Chondrocyte (in vitro differentiated cells): ENCODE results near the gene POLN. TPM values are rescaled to one million over a fixed set of nuclear protein-coding genes. Genes with fewer than 3 reads are reported as not detected.

Experiments used
- DNase-seq: peaks from one replicate; pipeline ENCODE4 v3.0.0; 2021; ENCODE audit warnings: mixed read lengths, low spot score
- H3K27ac Mint-ChIP-seq: one replicate; pipeline ENCODE4 v1.8.0; 2021; ENCODE audit warnings: mild to moderate bottlenecking, moderate library complexity, mixed read lengths; ENCODE audit not compliant: unreplicated experiment
- H3K27me3 Mint-ChIP-seq: 2 replicates; pipeline ENCODE4 v1.8.0; 2021; ENCODE audit warnings: low read depth, mixed read lengths
- H3K36me3 Mint-ChIP-seq: 2 replicates; pipeline ENCODE4 v1.8.0; 2021; ENCODE audit warnings: low read depth, mixed read lengths
- H3K4me1 Mint-ChIP-seq: 2 replicates; pipeline ENCODE4 v1.8.0; 2021; ENCODE audit warnings: low read depth, mild to moderate bottlenecking, mixed read lengths
- H3K4me3 Mint-ChIP-seq: one replicate; pipeline ENCODE4 v1.8.0; 2021; ENCODE audit warnings: mild to moderate bottlenecking, moderate library complexity, mixed read lengths; ENCODE audit not compliant: unreplicated experiment
- H3K9me3 Mint-ChIP-seq: 2 replicates; pipeline ENCODE4 v1.8.0; 2021; ENCODE audit warnings: low read depth, mixed read lengths
- total RNA-seq: library from RNA; stranded (reverse); gene quantifications from 3 replicates; pipeline ENCODE4 v1.2.1, GENCODE V29; 2021
- TF ChIP-seq, protein P1 (sequence below): fragments of 200-600 bp; sonication (generic); IDR thresholded peaks from 2 replicates; pipeline ENCODE4 v1.5.0; 2021; ENCODE audit warnings: antibody characterized with exemption, mild to moderate bottlenecking, moderate library complexity

Gene POLN
- total RNA-seq, 1 donor from 2014 or later, result 5.5 TPM

DNA sequence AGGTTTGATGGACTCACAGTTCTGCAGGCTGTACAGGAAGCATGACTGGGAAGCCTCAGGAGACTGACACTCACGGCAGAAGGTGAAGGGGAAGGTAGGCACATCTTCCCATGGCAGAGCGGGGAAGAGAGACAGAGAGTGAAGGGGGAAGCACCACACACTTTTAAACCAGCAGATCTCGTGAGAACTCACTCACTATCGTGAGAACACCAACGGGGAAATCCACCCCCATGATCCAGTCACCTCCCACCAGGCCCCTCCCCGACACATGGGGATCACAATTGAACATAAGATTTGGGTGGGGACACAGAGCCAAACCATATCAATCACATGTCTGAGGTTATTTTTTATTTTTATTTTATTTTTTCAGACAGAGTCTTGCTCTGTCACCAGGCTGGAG lies 187.7 kb downstream of the POLN start:
- Mint-ChIP-seq H3K36me3 (no peaks in the 10 kb centered on the region), H3K27me3 (peaks cover 44% of the 10 kb centered on the region), H3K4me3 (no peak overlapping the region), H3K4me1 (no peaks in the 10 kb centered on the region), H3K27ac (no peak overlapping the region), H3K9me3 (no peaks in the 10 kb centered on the region)
- DNase-seq, result no peak
- TF ChIP-seq, protein P1, sequence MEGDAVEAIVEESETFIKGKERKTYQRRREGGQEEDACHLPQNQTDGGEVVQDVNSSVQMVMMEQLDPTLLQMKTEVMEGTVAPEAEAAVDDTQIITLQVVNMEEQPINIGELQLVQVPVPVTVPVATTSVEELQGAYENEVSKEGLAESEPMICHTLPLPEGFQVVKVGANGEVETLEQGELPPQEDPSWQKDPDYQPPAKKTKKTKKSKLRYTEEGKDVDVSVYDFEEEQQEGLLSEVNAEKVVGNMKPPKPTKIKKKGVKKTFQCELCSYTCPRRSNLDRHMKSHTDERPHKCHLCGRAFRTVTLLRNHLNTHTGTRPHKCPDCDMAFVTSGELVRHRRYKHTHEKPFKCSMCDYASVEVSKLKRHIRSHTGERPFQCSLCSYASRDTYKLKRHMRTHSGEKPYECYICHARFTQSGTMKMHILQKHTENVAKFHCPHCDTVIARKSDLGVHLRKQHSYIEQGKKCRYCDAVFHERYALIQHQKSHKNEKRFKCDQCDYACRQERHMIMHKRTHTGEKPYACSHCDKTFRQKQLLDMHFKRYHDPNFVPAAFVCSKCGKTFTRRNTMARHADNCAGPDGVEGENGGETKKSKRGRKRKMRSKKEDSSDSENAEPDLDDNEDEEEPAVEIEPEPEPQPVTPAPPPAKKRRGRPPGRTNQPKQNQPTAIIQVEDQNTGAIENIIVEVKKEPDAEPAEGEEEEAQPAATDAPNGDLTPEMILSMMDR, result no peak

DNA sequence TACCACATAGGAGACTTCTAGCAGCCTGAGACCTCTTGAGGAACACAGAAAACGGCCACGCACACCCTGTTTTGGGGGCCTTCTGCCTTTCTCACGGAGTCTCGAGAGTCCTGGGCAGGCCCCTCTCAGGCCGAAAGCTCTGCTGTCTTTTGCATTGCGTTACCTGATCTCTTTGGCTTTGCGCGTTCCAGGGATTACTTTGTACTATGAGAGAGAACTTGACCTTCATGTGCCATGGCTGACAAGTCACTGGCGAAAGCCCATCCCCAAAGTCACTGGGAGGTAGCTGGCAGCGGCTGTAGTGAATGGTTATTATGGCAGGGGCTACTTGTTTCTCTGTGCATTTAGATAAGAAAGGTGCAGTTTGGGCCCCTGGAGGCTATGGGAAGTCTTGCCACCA lies 190.8 kb downstream of the POLN start:
- H3K27me3 Mint-ChIP-seq, result peaks cover 28% of the 10 kb centered on the region
- H3K27ac Mint-ChIP-seq, result no peak overlapping the region
- DNase-seq, result no peak
- no peaks in the 10 kb centered on the region for H3K9me3 Mint-ChIP-seq
- H3K36me3 Mint-ChIP-seq, result no peaks in the 10 kb centered on the region
- no peaks in the 10 kb centered on the region for H3K4me1 Mint-ChIP-seq
- no peak overlapping the region for H3K4me3 Mint-ChIP-seq
- TF ChIP-seq, protein P1, result no peak

DNA sequence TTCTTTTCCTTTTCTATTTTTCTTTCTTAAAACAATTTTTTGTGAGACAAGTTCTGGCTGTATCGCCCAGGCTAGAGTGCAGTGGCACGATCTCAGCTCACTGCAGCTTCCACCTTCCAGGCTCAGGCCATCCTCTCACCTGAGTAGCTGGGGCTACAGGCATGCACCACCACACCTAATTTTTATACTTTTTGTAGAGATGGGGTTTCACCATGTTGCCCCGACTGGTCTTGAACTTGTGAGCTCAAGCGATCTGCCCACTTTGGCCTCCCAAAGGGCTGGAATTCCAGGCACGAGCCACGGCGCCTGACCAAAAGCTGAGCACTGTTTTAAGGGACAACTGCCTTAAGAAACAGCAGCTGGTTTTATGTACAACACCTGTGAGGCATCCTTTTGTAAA lies 192.1 kb downstream of the POLN start:
- Mint-ChIP-seq H3K36me3 (no peaks in the 10 kb centered on the region), H3K27me3 (peaks cover 24% of the 10 kb centered on the region), H3K9me3 (no peaks in the 10 kb centered on the region), H3K27ac (no peak overlapping the region), H3K4me1 (no peaks in the 10 kb centered on the region), H3K4me3 (no peak overlapping the region)
- DNase-seq, result no peak
- TF ChIP-seq, protein P1, result no peak

DNA sequence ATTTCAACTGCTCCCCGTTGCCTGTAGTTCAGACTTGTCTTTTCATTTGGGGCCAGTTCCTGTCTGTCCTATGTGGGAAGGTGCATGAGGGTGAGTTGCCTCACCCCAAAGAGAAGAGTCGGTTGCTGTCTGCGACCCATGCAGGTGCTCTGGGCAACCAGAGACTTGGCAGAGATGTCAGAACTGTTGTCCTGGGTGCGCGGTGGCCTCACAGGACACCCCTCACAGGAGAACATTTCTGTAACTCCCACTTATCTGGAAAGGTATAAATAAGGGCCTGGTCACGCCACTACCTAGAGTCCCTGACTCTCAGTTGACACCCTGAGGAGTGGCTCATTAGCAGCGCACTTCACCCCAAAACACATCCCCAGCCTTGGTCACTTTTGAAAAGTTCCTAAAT lies 192.5 kb downstream of the POLN start:
- Mint-ChIP-seq H3K36me3 (no peaks in the 10 kb centered on the region), H3K27me3 (peaks cover 24% of the 10 kb centered on the region), H3K9me3 (no peaks in the 10 kb centered on the region), H3K4me1 (no peaks in the 10 kb centered on the region), H3K27ac (no peak overlapping the region), H3K4me3 (no peak overlapping the region)
- TF ChIP-seq, protein P1, result no peak
- DNase-seq, result no peak

DNA sequence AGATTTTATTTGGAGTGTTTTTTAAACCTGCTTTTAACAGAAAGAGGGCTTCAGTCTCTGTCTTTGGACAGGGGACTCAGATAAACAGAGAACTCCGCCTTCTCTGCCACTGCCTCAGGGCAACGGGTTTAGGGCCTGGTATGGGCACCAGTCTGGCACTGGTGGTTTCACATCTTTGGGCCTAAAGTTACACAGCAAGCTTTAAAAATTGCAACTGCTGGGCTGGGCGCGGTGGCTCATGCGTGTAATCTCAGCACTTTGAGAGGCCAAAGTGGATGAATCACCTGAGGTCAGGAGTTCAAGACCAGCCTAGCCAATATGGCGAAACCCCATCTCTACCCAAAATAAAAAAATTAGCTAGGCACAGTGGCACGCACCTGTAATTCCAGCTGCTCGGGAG lies 193.1 kb downstream of the POLN start:
- H3K9me3 Mint-ChIP-seq, result no peaks in the 10 kb centered on the region
- TF ChIP-seq, protein P1, result no peak
- no peak for DNase-seq
- H3K36me3 Mint-ChIP-seq, result no peaks in the 10 kb centered on the region
- no peaks in the 10 kb centered on the region for H3K4me1 Mint-ChIP-seq
- H3K4me3 Mint-ChIP-seq, result no peak overlapping the region
- no peak overlapping the region for H3K27ac Mint-ChIP-seq
- H3K27me3 Mint-ChIP-seq, result peaks cover 20% of the 10 kb centered on the region
